ENCODE data around the gene GCHFR.

The GCHFR gene

DNA sequence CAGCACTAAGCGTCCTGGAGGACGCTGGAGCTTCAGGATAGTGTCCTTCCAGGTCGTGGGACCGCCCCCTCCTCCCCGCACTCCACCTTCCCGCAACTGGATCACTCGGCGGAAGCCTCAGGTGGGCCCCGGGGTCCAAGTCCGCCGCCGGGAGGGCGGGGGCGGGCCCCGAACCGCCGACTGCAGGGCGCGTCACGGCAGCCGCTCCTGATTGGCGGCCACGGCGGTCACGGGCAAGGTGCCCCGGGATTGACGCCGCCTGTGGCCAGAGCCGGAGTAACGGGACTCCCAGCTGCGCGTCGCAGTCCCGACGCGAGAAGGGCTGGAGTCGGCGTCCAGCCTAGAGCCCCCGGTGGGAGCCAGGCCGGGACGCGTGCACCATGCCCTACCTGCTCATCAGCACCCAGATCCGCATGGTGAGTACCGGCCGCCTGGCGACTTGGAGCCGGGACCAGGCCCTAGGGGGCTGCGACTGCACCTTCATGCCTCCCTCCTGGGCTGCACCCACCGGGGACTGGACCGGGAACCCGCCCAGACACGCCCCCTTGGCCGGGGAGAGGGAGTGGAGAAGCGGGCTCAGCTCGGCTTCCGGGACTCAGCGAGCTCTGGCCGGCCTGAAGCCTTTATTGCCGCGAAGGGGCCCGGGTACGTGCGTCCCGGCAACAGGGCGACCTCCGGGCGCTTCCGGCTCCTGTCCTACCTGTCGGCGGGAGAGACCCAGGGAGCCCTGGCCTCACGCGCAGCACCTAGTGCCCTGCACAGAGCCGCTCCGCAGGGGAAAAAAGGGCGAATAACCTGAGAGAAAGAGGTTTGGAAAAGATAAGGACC, at the start of gene GCHFR (continued):
- no peak for TF ChIP-seq ZNF157 (tag by site-specific recombination; IDR thresholded peaks at IDR 0.05)
- no peak for TF ChIP-seq ZNF239 (tag by site-specific recombination; IDR thresholded peaks at IDR 0.05)
- no peak for TF ChIP-seq ZNF747 (tag by site-specific recombination; IDR thresholded peaks at IDR 0.05)
- TF ChIP-seq ZNF138 (tag by site-specific recombination; IDR thresholded peaks at IDR 0.05; ENCODE audit: borderline replicate concordance) = no peak
- TF ChIP-seq, protein P1, sequence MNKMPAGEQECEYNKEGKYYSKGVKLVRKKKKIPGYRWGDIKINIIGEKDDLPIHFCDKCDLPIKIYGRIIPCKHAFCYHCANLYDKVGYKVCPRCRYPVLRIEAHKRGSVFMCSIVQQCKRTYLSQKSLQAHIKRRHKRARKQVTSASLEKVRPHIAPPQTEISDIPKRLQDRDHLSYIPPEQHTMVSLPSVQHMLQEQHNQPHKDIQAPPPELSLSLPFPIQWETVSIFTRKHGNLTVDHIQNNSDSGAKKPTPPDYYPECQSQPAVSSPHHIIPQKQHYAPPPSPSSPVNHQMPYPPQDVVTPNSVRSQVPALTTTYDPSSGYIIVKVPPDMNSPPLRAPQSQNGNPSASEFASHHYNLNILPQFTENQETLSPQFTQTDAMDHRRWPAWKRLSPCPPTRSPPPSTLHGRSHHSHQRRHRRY (tag by site-specific recombination; IDR thresholded peaks at IDR 0.05) = no peak
- no peak for TF ChIP-seq ZNF623 (tag by site-specific recombination; IDR thresholded peaks at IDR 0.05)
- TF ChIP-seq ZNF211 (tag by site-specific recombination; IDR thresholded peaks at IDR 0.05; ENCODE audit: low read depth) = no peak
- TF ChIP-seq ZNF558 (tag by site-specific recombination; IDR thresholded peaks at IDR 0.05) = no peak
- no peak for TF ChIP-seq ZNF664 (tag by site-specific recombination; IDR thresholded peaks at IDR 0.05)
- no peak for TF ChIP-seq ELK4 (IDR thresholded peaks at IDR 0.05; ENCODE audit: borderline replicate concordance, low read depth, low read length)
- no peak for TF ChIP-seq ZNF621 (tag by site-specific recombination; IDR thresholded peaks at IDR 0.05)
- TF ChIP-seq ZNF10 (tag by site-specific recombination; IDR thresholded peaks at IDR 0.05) = no peak; the same call in 1 of the 2 replicates
- TF ChIP-seq ZSCAN30 (tag by site-specific recombination; IDR thresholded peaks at IDR 0.05) = no peak; the same call in 1 of the 2 replicates
- no peak for TF ChIP-seq TRIM28 (IDR thresholded peaks at IDR 0.05; ENCODE audit: borderline replicate concordance, low read length)
- no peak for TF ChIP-seq ZNF37A (tag by site-specific recombination; IDR thresholded peaks at IDR 0.05)
- TF ChIP-seq ZNF76 (tag by site-specific recombination; IDR thresholded peaks at IDR 0.05; ENCODE audit: borderline replicate concordance, low read depth) = no peak
- TF ChIP-seq ZFP41 (tag by site-specific recombination; IDR thresholded peaks at IDR 0.05; ENCODE audit: borderline replicate concordance) = no peak
- no peak for TF ChIP-seq ZNF148 (tag by site-specific recombination; IDR thresholded peaks at IDR 0.05; ENCODE audit: borderline replicate concordance)
- TF ChIP-seq ZNF529 (tag by site-specific recombination; IDR thresholded peaks at IDR 0.05; ENCODE audit: insufficient replicate concordance) = no peak
- no peak for TF ChIP-seq ZFP3 (tag by site-specific recombination; IDR thresholded peaks at IDR 0.05; ENCODE audit: low read depth)
- TF ChIP-seq SALL2 (tag by site-specific recombination; IDR thresholded peaks at IDR 0.05; ENCODE audit: borderline replicate concordance) = no peak
- TF ChIP-seq ZNF510 (tag by site-specific recombination; IDR thresholded peaks at IDR 0.05; ENCODE audit: insufficient replicate concordance) = no peak
- TF ChIP-seq ZFP37 (tag by site-specific recombination; IDR thresholded peaks at IDR 0.05) = no peak; the same call in 1 of the 2 replicates
- no peak for TF ChIP-seq MZF1 (tag by site-specific recombination; IDR thresholded peaks at IDR 0.05; ENCODE audit: borderline replicate concordance)
- TF ChIP-seq OSR2 (tag by site-specific recombination; IDR thresholded peaks at IDR 0.05) = no peak
- TF ChIP-seq ZNF416 (tag by site-specific recombination; IDR thresholded peaks at IDR 0.05) = no peak
- TF ChIP-seq ZNF302 (tag by site-specific recombination; IDR thresholded peaks at IDR 0.05; ENCODE audit: low read depth) = no peak
- TF ChIP-seq, protein P2, sequence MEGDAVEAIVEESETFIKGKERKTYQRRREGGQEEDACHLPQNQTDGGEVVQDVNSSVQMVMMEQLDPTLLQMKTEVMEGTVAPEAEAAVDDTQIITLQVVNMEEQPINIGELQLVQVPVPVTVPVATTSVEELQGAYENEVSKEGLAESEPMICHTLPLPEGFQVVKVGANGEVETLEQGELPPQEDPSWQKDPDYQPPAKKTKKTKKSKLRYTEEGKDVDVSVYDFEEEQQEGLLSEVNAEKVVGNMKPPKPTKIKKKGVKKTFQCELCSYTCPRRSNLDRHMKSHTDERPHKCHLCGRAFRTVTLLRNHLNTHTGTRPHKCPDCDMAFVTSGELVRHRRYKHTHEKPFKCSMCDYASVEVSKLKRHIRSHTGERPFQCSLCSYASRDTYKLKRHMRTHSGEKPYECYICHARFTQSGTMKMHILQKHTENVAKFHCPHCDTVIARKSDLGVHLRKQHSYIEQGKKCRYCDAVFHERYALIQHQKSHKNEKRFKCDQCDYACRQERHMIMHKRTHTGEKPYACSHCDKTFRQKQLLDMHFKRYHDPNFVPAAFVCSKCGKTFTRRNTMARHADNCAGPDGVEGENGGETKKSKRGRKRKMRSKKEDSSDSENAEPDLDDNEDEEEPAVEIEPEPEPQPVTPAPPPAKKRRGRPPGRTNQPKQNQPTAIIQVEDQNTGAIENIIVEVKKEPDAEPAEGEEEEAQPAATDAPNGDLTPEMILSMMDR (tag by site-specific recombination; IDR thresholded peaks at IDR 0.05) = peak; percentile 72
- TF ChIP-seq ZNF776 (tag by site-specific recombination; IDR thresholded peaks at IDR 0.05; ENCODE audit: borderline replicate concordance) = no peak
- no peak for TF ChIP-seq ZNF549 (tag by site-specific recombination; IDR thresholded peaks at IDR 0.05)
- TF ChIP-seq, protein P3, sequence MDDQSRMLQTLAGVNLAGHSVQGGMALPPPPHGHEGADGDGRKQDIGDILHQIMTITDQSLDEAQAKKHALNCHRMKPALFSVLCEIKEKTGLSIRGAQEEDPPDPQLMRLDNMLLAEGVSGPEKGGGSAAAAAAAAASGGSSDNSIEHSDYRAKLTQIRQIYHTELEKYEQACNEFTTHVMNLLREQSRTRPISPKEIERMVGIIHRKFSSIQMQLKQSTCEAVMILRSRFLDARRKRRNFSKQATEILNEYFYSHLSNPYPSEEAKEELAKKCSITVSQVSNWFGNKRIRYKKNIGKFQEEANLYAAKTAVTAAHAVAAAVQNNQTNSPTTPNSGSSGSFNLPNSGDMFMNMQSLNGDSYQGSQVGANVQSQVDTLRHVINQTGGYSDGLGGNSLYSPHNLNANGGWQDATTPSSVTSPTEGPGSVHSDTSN (CRISPR knock-in tag; IDR thresholded peaks at IDR 0.05) = peak; percentile 55; the same call in 1 of the 2 replicates
- TF ChIP-seq ZNF501 (tag by site-specific recombination; IDR thresholded peaks at IDR 0.05) = peak; percentile 53; the same call in 1 of the 2 replicates

Data from HEK293 (cell line).